ENCODE data around the gene NBEAL2.

DNA sequence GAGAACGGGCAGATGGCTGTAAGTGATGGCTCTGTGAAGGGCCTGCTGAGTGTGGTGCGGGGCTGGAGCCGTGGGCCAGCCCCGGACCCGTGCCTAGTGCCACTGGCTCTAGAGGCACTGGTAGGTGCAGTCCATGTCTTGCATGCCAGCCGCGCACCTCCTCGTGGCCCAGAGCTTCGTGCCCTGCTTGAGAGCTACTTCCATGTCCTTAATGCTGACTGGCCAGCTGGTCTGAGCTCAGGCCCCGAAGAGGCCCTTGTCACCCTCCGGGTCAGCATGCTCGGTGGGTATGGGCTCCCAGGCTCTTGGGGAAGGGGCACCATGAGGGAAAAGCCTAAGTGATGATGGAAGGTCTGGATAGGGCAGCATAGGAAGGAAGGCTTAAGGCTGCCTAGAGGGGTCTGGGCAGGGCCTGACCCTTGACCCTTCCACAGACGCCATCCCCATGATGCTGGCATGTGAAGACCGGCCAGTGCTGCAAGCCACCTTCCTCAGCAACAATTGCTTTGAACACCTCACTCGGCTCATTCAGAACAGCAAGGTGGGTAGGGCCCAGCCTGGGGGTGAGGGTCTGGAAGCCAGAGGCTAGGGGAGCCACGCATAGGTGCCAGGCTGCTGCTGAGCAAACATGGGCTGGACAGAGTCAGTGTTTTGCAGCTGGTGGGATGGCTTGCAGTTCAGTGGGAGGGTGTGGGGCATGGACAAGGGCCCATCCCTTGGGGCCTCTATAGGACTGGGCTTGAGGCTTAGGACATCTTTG is 12.1 kb downstream of the NBEAL2 start:
- TF ChIP-seq, protein P1, sequence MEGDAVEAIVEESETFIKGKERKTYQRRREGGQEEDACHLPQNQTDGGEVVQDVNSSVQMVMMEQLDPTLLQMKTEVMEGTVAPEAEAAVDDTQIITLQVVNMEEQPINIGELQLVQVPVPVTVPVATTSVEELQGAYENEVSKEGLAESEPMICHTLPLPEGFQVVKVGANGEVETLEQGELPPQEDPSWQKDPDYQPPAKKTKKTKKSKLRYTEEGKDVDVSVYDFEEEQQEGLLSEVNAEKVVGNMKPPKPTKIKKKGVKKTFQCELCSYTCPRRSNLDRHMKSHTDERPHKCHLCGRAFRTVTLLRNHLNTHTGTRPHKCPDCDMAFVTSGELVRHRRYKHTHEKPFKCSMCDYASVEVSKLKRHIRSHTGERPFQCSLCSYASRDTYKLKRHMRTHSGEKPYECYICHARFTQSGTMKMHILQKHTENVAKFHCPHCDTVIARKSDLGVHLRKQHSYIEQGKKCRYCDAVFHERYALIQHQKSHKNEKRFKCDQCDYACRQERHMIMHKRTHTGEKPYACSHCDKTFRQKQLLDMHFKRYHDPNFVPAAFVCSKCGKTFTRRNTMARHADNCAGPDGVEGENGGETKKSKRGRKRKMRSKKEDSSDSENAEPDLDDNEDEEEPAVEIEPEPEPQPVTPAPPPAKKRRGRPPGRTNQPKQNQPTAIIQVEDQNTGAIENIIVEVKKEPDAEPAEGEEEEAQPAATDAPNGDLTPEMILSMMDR (IDR thresholded peaks at IDR 0.05; ENCODE audit: poor library complexity) = no peak
- no peak for TF ChIP-seq EZH2 (IDR thresholded peaks at IDR 0.05; ENCODE audit: borderline replicate concordance)

All from hepatocyte (in vitro differentiated cells).